Mucosa of rectum (tissue), 2 donors: ENCODE data around the gene HFE.

Experiments
- H3K27ac ChIP-seq, 2 donors: one replicate each; pipeline ENCODE4 v1.7.0; 2013; ENCODE audit warnings: inconsistent platforms in 2 of 2, low read depth in 2 of 2, low read length in 2 of 2
- H3K27me3 ChIP-seq, 2 donors: one replicate each; pipeline ENCODE4 v1.7.0; 2013; ENCODE audit warnings: low read length in 2 of 2; ENCODE audit not compliant: control insufficient read depth in 2 of 2, insufficient read depth in 2 of 2
- H3K36me3 ChIP-seq, 2 donors: one replicate each; pipeline ENCODE4 v1.7.0; 2013; ENCODE audit warnings: low read length in 2 of 2; ENCODE audit not compliant: control insufficient read depth in 2 of 2, insufficient read depth in 2 of 2
- H3K4me1 ChIP-seq, 2 donors: one replicate each; pipeline ENCODE4 v1.7.0; 2013; ENCODE audit warnings: low read length in 2 of 2, mild to moderate bottlenecking in 1 of 2; ENCODE audit not compliant: control insufficient read depth in 2 of 2, insufficient read depth in 2 of 2
- H3K4me3 ChIP-seq, 2 donors: one replicate each; pipeline ENCODE4 v1.7.0; 2013; ENCODE audit warnings: low read length in 2 of 2
- H3K9ac ChIP-seq, 2 donors: one replicate each; pipeline ENCODE4 v1.7.0; 2013; ENCODE audit warnings: low read length in 2 of 2, low read depth in 1 of 2, mild to moderate bottlenecking in 1 of 2
- H3K9me3 ChIP-seq, 2 donors: one replicate each; pipeline ENCODE4 v1.7.0; 2013; ENCODE audit warnings: low read length in 2 of 2; ENCODE audit not compliant: control insufficient read depth in 2 of 2
- donor health status: healthy.
- donor health status: Normal muscosa, but diverticular disease.

Gene HFE

GRCh38 chr6:26088344-26088743 lies 1.1 kb downstream of the HFE start:
- Histone ChIP-seq H3K27me3 (no peaks in the 10 kb centered on the region), H3K9me3 (no peaks in the 10 kb centered on the region), H3K9ac (peak overlapping the region; percentile 65 to 89), H3K27ac (peak overlapping the region; percentile 81 to 86), H3K4me1 (peaks cover 9 to 10% of the 10 kb centered on the region in 2 donors), H3K4me3 (peak overlapping the region; percentile 86 to 89), H3K36me3 (no peaks in the 10 kb centered on the region)

DNA sequence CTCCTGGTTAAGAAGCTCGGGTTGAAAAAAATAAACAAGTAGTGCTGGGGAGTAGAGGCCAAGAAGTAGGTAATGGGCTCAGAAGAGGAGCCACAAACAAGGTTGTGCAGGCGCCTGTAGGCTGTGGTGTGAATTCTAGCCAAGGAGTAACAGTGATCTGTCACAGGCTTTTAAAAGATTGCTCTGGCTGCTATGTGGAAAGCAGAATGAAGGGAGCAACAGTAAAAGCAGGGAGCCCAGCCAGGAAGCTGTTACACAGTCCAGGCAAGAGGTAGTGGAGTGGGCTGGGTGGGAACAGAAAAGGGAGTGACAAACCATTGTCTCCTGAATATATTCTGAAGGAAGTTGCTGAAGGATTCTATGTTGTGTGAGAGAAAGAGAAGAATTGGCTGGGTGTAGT lies 2.0 kb downstream of the HFE start:
- Histone ChIP-seq H3K36me3 (no peaks in the 10 kb centered on the region), H3K27me3 (no peaks in the 10 kb centered on the region), H3K9me3 (no peaks in the 10 kb centered on the region), H3K9ac (no peak overlapping the region), H3K4me3 (no peak overlapping the region), H3K4me1 (peaks cover 9 to 10% of the 10 kb centered on the region in 2 donors), H3K27ac (no peak overlapping the region)

DNA sequence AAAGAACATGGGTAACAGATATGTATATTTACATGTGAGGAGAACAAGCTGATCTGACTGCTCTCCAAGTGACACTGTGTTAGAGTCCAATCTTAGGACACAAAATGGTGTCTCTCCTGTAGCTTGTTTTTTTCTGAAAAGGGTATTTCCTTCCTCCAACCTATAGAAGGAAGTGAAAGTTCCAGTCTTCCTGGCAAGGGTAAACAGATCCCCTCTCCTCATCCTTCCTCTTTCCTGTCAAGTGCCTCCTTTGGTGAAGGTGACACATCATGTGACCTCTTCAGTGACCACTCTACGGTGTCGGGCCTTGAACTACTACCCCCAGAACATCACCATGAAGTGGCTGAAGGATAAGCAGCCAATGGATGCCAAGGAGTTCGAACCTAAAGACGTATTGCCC lies 5.2 kb downstream of the HFE start:
- H3K9ac ChIP-seq: no peak overlapping the region
- no peak overlapping the region for H3K27ac ChIP-seq
- peaks cover 8 to 9% of the 10 kb centered on the region in 2 donors for H3K4me1 ChIP-seq
- H3K27me3 ChIP-seq: no peaks in the 10 kb centered on the region
- H3K4me3 ChIP-seq: no peak overlapping the region
- no peaks in the 10 kb centered on the region for H3K9me3 ChIP-seq
- no peaks in the 10 kb centered on the region for H3K36me3 ChIP-seq

DNA sequence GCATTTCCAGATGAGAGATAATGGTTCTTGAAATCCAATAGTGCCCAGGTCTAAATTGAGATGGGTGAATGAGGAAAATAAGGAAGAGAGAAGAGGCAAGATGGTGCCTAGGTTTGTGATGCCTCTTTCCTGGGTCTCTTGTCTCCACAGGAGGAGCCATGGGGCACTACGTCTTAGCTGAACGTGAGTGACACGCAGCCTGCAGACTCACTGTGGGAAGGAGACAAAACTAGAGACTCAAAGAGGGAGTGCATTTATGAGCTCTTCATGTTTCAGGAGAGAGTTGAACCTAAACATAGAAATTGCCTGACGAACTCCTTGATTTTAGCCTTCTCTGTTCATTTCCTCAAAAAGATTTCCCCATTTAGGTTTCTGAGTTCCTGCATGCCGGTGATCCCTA lies 6.8 kb downstream of the HFE start:
- no peak overlapping the region for H3K9ac ChIP-seq
- peaks cover 0 to 3% of the 10 kb centered on the region in 2 donors for H3K4me1 ChIP-seq
- H3K27ac ChIP-seq: no peak overlapping the region
- no peaks in the 10 kb centered on the region for H3K36me3 ChIP-seq
- no peaks in the 10 kb centered on the region for H3K9me3 ChIP-seq
- H3K4me3 ChIP-seq: no peak overlapping the region
- H3K27me3 ChIP-seq: no peaks in the 10 kb centered on the region

DNA sequence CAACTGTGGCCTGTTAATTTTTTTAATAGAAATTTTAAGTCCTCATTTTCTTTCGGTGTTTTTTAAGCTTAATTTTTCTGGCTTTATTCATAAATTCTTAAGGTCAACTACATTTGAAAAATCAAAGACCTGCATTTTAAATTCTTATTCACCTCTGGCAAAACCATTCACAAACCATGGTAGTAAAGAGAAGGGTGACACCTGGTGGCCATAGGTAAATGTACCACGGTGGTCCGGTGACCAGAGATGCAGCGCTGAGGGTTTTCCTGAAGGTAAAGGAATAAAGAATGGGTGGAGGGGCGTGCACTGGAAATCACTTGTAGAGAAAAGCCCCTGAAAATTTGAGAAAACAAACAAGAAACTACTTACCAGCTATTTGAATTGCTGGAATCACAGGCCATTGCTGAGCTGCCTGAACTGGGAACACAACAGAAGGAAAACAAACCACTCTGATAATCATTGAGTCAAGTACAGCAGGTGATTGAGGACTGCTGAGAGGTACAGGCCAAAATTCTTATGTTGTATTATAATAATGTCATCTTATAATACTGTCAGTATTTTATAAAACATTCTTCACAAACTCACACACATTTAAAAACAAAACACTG lies 10.1 kb downstream of the HFE start:
- no peaks in the 10 kb centered on the region for H3K36me3 ChIP-seq
- no peaks in the 10 kb centered on the region for H3K4me1 ChIP-seq
- no peak overlapping the region for H3K9ac ChIP-seq
- H3K4me3 ChIP-seq: no peak overlapping the region
- no peak overlapping the region for H3K27ac ChIP-seq
- H3K9me3 ChIP-seq: no peaks in the 10 kb centered on the region
- no peaks in the 10 kb centered on the region for H3K27me3 ChIP-seq

GRCh38 chr6:26103141-26103769 lies 16.0 kb downstream of the HFE start:
- H3K9me3 ChIP-seq: no peaks in the 10 kb centered on the region
- no peaks in the 10 kb centered on the region for H3K36me3 ChIP-seq
- H3K9ac ChIP-seq: peak overlapping the region; percentile 60 to 79
- H3K27ac ChIP-seq: peak overlapping the region; percentile 93 to 97
- peaks cover 13 to 18% of the 10 kb centered on the region in 2 donors for H3K4me1 ChIP-seq
- no peaks in the 10 kb centered on the region for H3K27me3 ChIP-seq
- peak overlapping the region in 1 of 2 donors; percentile 87 for H3K4me3 ChIP-seq

DNA sequence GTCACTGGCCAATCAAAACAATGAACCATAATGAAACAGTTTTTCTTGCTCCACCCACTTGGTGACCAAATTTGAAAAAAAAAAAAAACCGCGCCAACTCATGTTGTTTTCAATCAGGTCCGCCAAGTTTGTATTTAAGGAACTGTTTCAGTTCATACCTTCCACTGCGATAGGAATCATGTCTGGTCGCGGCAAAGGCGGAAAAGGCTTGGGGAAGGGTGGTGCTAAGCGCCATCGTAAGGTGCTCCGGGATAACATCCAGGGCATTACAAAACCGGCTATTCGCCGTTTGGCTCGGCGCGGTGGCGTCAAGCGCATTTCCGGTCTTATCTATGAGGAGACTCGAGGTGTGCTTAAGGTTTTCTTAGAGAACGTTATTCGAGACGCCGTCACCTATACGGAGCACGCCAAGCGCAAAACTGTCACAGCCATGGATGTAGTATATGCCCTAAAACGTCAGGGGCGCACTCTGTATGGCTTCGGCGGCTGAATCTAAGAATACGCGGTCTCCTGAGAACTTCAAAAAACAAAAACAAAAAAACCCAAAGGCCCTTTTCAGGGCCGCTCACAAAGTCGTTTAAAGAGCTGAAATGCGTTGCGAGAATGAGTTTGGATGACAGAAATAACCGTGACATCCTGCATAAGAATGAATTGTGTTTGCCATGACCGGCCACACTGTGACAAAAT lies 16.7 kb downstream of the HFE start:
- Histone ChIP-seq H3K4me1 (peaks cover 13 to 18% of the 10 kb centered on the region in 2 donors), H3K9me3 (no peaks in the 10 kb centered on the region), H3K4me3 (peak overlapping the region; percentile 77 to 87), H3K9ac (peak overlapping the region; percentile 73 to 79), H3K27me3 (no peaks in the 10 kb centered on the region), H3K27ac (peak overlapping the region; percentile 93 to 97), H3K36me3 (no peaks in the 10 kb centered on the region)

GRCh38 chr6:26104457-26105108 lies 17.4 kb downstream of the HFE start:
- peak overlapping the region; percentile 73 to 79 for H3K9ac ChIP-seq
- no peaks in the 10 kb centered on the region for H3K27me3 ChIP-seq
- H3K36me3 ChIP-seq: no peaks in the 10 kb centered on the region
- peaks cover 13 to 18% of the 10 kb centered on the region in 2 donors for H3K4me1 ChIP-seq
- H3K9me3 ChIP-seq: no peaks in the 10 kb centered on the region
- peak overlapping the region; percentile 77 to 87 for H3K4me3 ChIP-seq
- H3K27ac ChIP-seq: peak overlapping the region; percentile 93 to 97

- peaks cover 13 to 18% of the 10 kb centered on the region in 2 donors for H3K4me1 ChIP-seq
- H3K27ac ChIP-seq: peak overlapping the region in 1 of 2 donors; percentile 97
- H3K4me3 ChIP-seq: no peak overlapping the region
Observed at GRCh38 chr6:26105109-26105730, 18.0 kb downstream of the HFE start.

More at GRCh38 chr6:26105109-26105730, 18.0 kb downstream of the HFE start:
- Histone ChIP-seq H3K9ac (no peak overlapping the region), H3K27me3 (no peaks in the 10 kb centered on the region), H3K9me3 (no peaks in the 10 kb centered on the region), H3K36me3 (no peaks in the 10 kb centered on the region)
